Neutrophil (primary cell): ENCODE data around the gene SMPD3.

Experiments used
- H3K27ac ChIP-seq: fragments of 200-600 bp; sonication (generic); 2 replicates; pipeline ENCODE4 v1.5.1; 2016; ENCODE audit warnings: mild to moderate bottlenecking, moderate library complexity
- H3K27me3 ChIP-seq: fragments of 200-600 bp; sonication (generic); 2 replicates; pipeline ENCODE4 v1.6.0; 2016; ENCODE audit warnings: mild to moderate bottlenecking
- H3K36me3 ChIP-seq: fragments of 200-600 bp; sonication (generic); 2 replicates; pipeline ENCODE4 v1.5.1; 2017
- H3K4me1 ChIP-seq, 2 experiments: fragments of 200-600 bp in 1 of 2; sonication (generic) in 1 of 2; 1 replicate in 1 of 2; 2 replicates in 1 of 2; pipeline versions ENCODE4 v1.5.1 to v1.6.1; 2013 to 2016; ENCODE audit warnings: low read depth in 1 of 2, low read length in 1 of 2, mild to moderate bottlenecking in 1 of 2, moderate library complexity in 1 of 2; ENCODE audit not compliant: control insufficient read depth in 1 of 2, insufficient read depth in 1 of 2
- H3K4me3 ChIP-seq, 2 experiments: fragments of 200-600 bp in 1 of 2; sonication (generic) in 1 of 2; 1 replicate in 1 of 2; 2 replicates in 1 of 2; pipeline ENCODE4 v1.5.1; 2013 to 2016; ENCODE audit warnings: low read depth in 1 of 2, low read length in 1 of 2, mild to moderate bottlenecking in 1 of 2, moderate library complexity in 1 of 2
- H3K9me3 ChIP-seq: fragments of 200-600 bp; sonication (generic); 2 replicates; pipeline ENCODE4 v1.5.1; 2016
- CTCF ChIP-seq: fragments of 200-600 bp; sonication (generic); IDR thresholded peaks from 2 replicates; pipeline ENCODE4 v1.5.1; 2016; ENCODE audit warnings: antibody characterized with exemption

Gene SMPD3

GRCh38 chr16:68470461-68471150, 22.3 kb upstream of the SMPD3 start:
- no peaks in the 10 kb centered on the region for H3K36me3 ChIP-seq
- H3K27ac ChIP-seq, result peak overlapping the region; percentile 72
- TF ChIP-seq CTCF, result no peak
- no peaks in the 10 kb centered on the region for H3K9me3 ChIP-seq
- H3K4me3 ChIP-seq, result peak overlapping the region; percentile 23 to 31
- peaks cover 18 to 24% of the 10 kb centered on the region in 2 experiments for H3K4me1 ChIP-seq
- H3K27me3 ChIP-seq, result no peaks in the 10 kb centered on the region

GRCh38 chr16:68469796-68470460, 21.6 kb upstream of the SMPD3 start:
- peaks cover 18 to 24% of the 10 kb centered on the region in 2 experiments for H3K4me1 ChIP-seq
- no peaks in the 10 kb centered on the region for H3K27me3 ChIP-seq
- TF ChIP-seq CTCF, result no peak
- H3K9me3 ChIP-seq, result no peaks in the 10 kb centered on the region
- no peaks in the 10 kb centered on the region for H3K36me3 ChIP-seq
- H3K4me3 ChIP-seq, result peak overlapping the region; percentile 23 to 31
- peak overlapping the region; percentile 72 for H3K27ac ChIP-seq

- Histone ChIP-seq H3K4me1 (peaks cover 18 to 24% of the 10 kb centered on the region in 2 experiments), H3K27me3 (no peaks in the 10 kb centered on the region), H3K27ac (no peak overlapping the region), H3K4me3 (no peak overlapping the region), H3K36me3 (no peaks in the 10 kb centered on the region), H3K9me3 (no peaks in the 10 kb centered on the region)
- no peak for TF ChIP-seq CTCF
Observed at GRCh38 chr16:68468842-68469241, 20.5 kb upstream of the SMPD3 start.

- H3K4me1 ChIP-seq, result peaks cover 16 to 19% of the 10 kb centered on the region in 2 experiments
- H3K4me3 ChIP-seq, result no peak overlapping the region
- H3K9me3 ChIP-seq, result no peaks in the 10 kb centered on the region
- no peak for TF ChIP-seq CTCF
- no peaks in the 10 kb centered on the region for H3K36me3 ChIP-seq
- no peak overlapping the region for H3K27ac ChIP-seq
- H3K27me3 ChIP-seq, result no peaks in the 10 kb centered on the region
Observed at GRCh38 chr16:68466174-68466573, 17.9 kb upstream of the SMPD3 start.

GRCh38 chr16:68463904-68464303, 15.6 kb upstream of the SMPD3 start:
- H3K27me3 ChIP-seq, result no peaks in the 10 kb centered on the region
- peaks cover 0 to 3% of the 10 kb centered on the region in 2 experiments for H3K4me1 ChIP-seq
- H3K4me3 ChIP-seq, result no peak overlapping the region
- no peaks in the 10 kb centered on the region for H3K9me3 ChIP-seq
- no peaks in the 10 kb centered on the region for H3K36me3 ChIP-seq
- no peak for TF ChIP-seq CTCF
- no peak overlapping the region for H3K27ac ChIP-seq
